HepG2 (cell line): ENCODE data around the gene STX4. TPM values are rescaled to one million over a fixed set of nuclear protein-coding genes. Genes with fewer than 3 reads are reported as not detected.

Experiments
- BCLAF1 ChIP-seq: fragments of 450-650 bp; IDR thresholded peaks from 2 replicates; pipeline ENCODE4 v1.6.1; 2017; ENCODE audit warnings: mild to moderate bottlenecking
- BHLHE40 ChIP-seq: IDR thresholded peaks from 2 replicates; pipeline ENCODE4 v1.6.1; 2011; ENCODE audit warnings: low read length, improper control_type of control experiment
- ETS1 ChIP-seq: sonication (generic); formaldehyde crosslinking; IDR thresholded peaks from 2 replicates; pipeline ENCODE4 v1.4.0; 2020; ENCODE audit warnings: missing genetic modification reagents
- FOXP4 ChIP-seq: sonication (generic); formaldehyde crosslinking; IDR thresholded peaks from 2 replicates; pipeline ENCODE4 v1.4.0; 2020; ENCODE audit warnings: missing genetic modification reagents
- GRHL1 ChIP-seq: sonication (generic); formaldehyde crosslinking; conservative IDR thresholded peaks from 2 replicates; pipeline ENCODE4 v1.8.0; 2022; ENCODE audit warnings: missing genetic modification reagents
- IRX3 ChIP-seq: sonication (generic); formaldehyde crosslinking; IDR thresholded peaks from 2 replicates; pipeline ENCODE4 v1.8.1; 2023; ENCODE audit warnings: mild to moderate bottlenecking, low read depth, missing genetic modification reagents, borderline replicate concordance
- PAXIP1 ChIP-seq: sonication (generic); formaldehyde crosslinking; conservative IDR thresholded peaks from 2 replicates; pipeline ENCODE4 v1.4.0; 2020; ENCODE audit warnings: mild to moderate bottlenecking, missing genetic modification reagents, moderate library complexity
- SP2 ChIP-seq: sonication (generic); formaldehyde crosslinking; IDR thresholded peaks from 2 replicates; pipeline ENCODE4 v1.5.1; 2020; ENCODE audit warnings: mild to moderate bottlenecking, missing genetic modification reagents
- YY1 ChIP-seq: IDR thresholded peaks from 2 replicates; pipeline ENCODE4 v1.6.1; 2011; ENCODE audit warnings: low read length, low read depth, moderate library complexity, mild to moderate bottlenecking; ENCODE audit not compliant: insufficient read depth, insufficient replicate concordance
- ZBTB34 ChIP-seq: sonication (generic); formaldehyde crosslinking; IDR thresholded peaks from 2 replicates; pipeline ENCODE4 v1.8.0; 2022; ENCODE audit warnings: mild to moderate bottlenecking, missing genetic modification reagents
- ZFP37 ChIP-seq: sonication (generic); formaldehyde crosslinking; IDR thresholded peaks from 2 replicates; pipeline ENCODE4 v1.4.0; 2020; ENCODE audit warnings: missing genetic modification reagents, borderline replicate concordance
- ZNF124 ChIP-seq: sonication (generic); formaldehyde crosslinking; IDR thresholded peaks from 2 replicates; pipeline ENCODE4 v1.4.0; 2020; ENCODE audit warnings: missing genetic modification reagents
- ZNF251 ChIP-seq: sonication (generic); formaldehyde crosslinking; IDR thresholded peaks from 2 replicates; pipeline ENCODE4 v1.9.0; 2021; ENCODE audit warnings: mild to moderate bottlenecking, missing genetic modification reagents
- ZNF605 ChIP-seq: sonication (generic); formaldehyde crosslinking; IDR thresholded peaks from 2 replicates; pipeline ENCODE4 v1.8.0; 2022; ENCODE audit warnings: mild to moderate bottlenecking, missing genetic modification reagents
- ZNF766 ChIP-seq: sonication (generic); formaldehyde crosslinking; IDR thresholded peaks from 2 replicates; pipeline ENCODE4 v1.5.0; 2020; ENCODE audit warnings: missing genetic modification reagents, borderline replicate concordance
- polyA plus RNA-seq, 8 experiments: library from polyadenylated mRNA; depleted of rRNA in 3 of 8; stranded (reverse) in 7 of 8; unstranded in 1 of 8; fragments of >200 nt; fragmentation: Illumina TruSeq in 4 of 8; extraction: Trizol in 4 of 8; gene quantifications; 2 replicates each; pipeline versions ENCODE4 v1.2.1 to v1.2.3, GENCODE V29; 2011 to 2016; ENCODE audit warnings: low read depth in 4 of 8, missing spikeins in 1 of 8, mixed read lengths in 1 of 8; ENCODE audit not compliant: insufficient read depth in 1 of 8
- total RNA-seq, 5 experiments: library from RNA; depleted of rRNA; stranded (reverse); fragments of >200 nt; fragmentation: Illumina TruSeq; extraction: Trizol; gene quantifications; 2 replicates each; pipeline ENCODE4 v1.2.3, GENCODE V29; 2016; ENCODE audit warnings: low read depth in 1 of 5

The STX4 gene
- total and polyA plus RNA-seq, 2 of the 13 experiments (the other 11 are each of a cell fraction or from before 2014, with no cell fraction given) = 29.2 to 34.6 TPM

- no peak for TF ChIP-seq GRHL1 (CRISPR knock-in tag)
- peak; percentile 3; the same call in 1 of the 2 replicates for TF ChIP-seq SP2
- no peak for TF ChIP-seq ZNF766 (CRISPR knock-in tag)
- no peak for TF ChIP-seq ETS1 (CRISPR knock-in tag)
- no peak for TF ChIP-seq BCLAF1
- no peak for TF ChIP-seq BHLHE40
- TF ChIP-seq ZFP37 = peak; percentile 86
- peak; percentile 56 for TF ChIP-seq PAXIP1 (CRISPR knock-in tag)
- TF ChIP-seq ZNF251 = no peak
- no peak for TF ChIP-seq YY1
- TF ChIP-seq ZBTB34 = no peak
- peak; percentile 88 for TF ChIP-seq ZNF605 (CRISPR knock-in tag)
- no peak for TF ChIP-seq IRX3 (CRISPR knock-in tag)
- peak; percentile 89 for TF ChIP-seq ZNF124 (CRISPR knock-in tag)
- TF ChIP-seq FOXP4 (CRISPR knock-in tag) = peak; percentile 37; the same call in 1 of the 2 replicates
Observed at GRCh38 chr16:31033709-31034492, 543 bp downstream of the STX4 start (continued).
